IPS-15b (cell line): Measurements from ENCODE around the gene MEN1.

Source experiments
- H3K27me3 ChIP-seq: one replicate; pipeline ENCODE4 v1.6.1; 2013; ENCODE audit warnings: low read length; ENCODE audit not compliant: control insufficient read depth, insufficient read depth
- H3K36me3 ChIP-seq: one replicate; pipeline ENCODE4 v1.6.1; 2013; ENCODE audit warnings: low read length; ENCODE audit not compliant: control insufficient read depth, insufficient read depth
- H3K4me1 ChIP-seq: one replicate; pipeline ENCODE4 v1.6.1; 2013; ENCODE audit warnings: mild to moderate bottlenecking, low read length; ENCODE audit not compliant: control insufficient read depth, insufficient read depth
- H3K4me3 ChIP-seq: one replicate; pipeline ENCODE4 v1.5.1; 2013; ENCODE audit warnings: low read depth, low read length
- H3K9ac ChIP-seq: one replicate; pipeline ENCODE4 v1.6.1; 2013; ENCODE audit warnings: low read depth, mild to moderate bottlenecking, low read length
- H3K9me3 ChIP-seq: one replicate; pipeline ENCODE4 v1.6.1; 2013; ENCODE audit warnings: mild to moderate bottlenecking, low read length; ENCODE audit not compliant: control insufficient read depth, insufficient read depth

MEN1 gene

GRCh38 chr11:64810271-64810890 is at the start of gene MEN1:
TSS of gene MEN1 (minus strand) at chr11:64810551. CDS start at chr11:64810109, 442 bp downstream.
- peak within 1 kb of the TSS; percentile 70 for H3K4me3 ChIP-seq
- H3K4me1 ChIP-seq: peaks cover 3% of the 10 kb centered on the region
- H3K9me3 ChIP-seq: no peaks in the 10 kb centered on the region
- H3K9ac ChIP-seq: peak within 1 kb of the TSS; percentile 47
- H3K36me3 ChIP-seq: peaks cover 21% of the 10 kb centered on the region
- H3K27me3 ChIP-seq: no peaks in the 10 kb centered on the region

- no peaks in the 10 kb centered on the region for H3K9me3 ChIP-seq
- H3K4me1 ChIP-seq: no peaks in the 10 kb centered on the region
- H3K36me3 ChIP-seq: peaks cover 5% of the 10 kb centered on the region
- H3K4me3 ChIP-seq: no peak overlapping the region
- H3K27me3 ChIP-seq: no peaks in the 10 kb centered on the region
- no peak overlapping the region for H3K9ac ChIP-seq
These were observed 49.4 kb upstream of the MEN1 start for GRCh38 chr11:64859542-64860414.

- Histone ChIP-seq H3K9me3 (no peaks in the 10 kb centered on the region), H3K4me1 (no peaks in the 10 kb centered on the region), H3K36me3 (peaks cover 14% of the 10 kb centered on the region), H3K4me3 (no peak overlapping the region), H3K9ac (no peak overlapping the region), H3K27me3 (no peaks in the 10 kb centered on the region)
These were observed 48.3 kb upstream of the MEN1 start for GRCh38 chr11:64858467-64859263.

GRCh38 chr11:64857485-64857884 is 47.1 kb upstream of the MEN1 start:
- H3K4me1 ChIP-seq: no peaks in the 10 kb centered on the region
- H3K9ac ChIP-seq: no peak overlapping the region
- peaks cover 14% of the 10 kb centered on the region for H3K36me3 ChIP-seq
- no peaks in the 10 kb centered on the region for H3K9me3 ChIP-seq
- no peaks in the 10 kb centered on the region for H3K27me3 ChIP-seq
- H3K4me3 ChIP-seq: no peak overlapping the region

GRCh38 chr11:64856382-64857227 is 46.3 kb upstream of the MEN1 start:
- no peak overlapping the region for H3K4me3 ChIP-seq
- H3K9me3 ChIP-seq: no peaks in the 10 kb centered on the region
- no peaks in the 10 kb centered on the region for H3K27me3 ChIP-seq
- peaks cover 1% of the 10 kb centered on the region for H3K4me1 ChIP-seq
- peaks cover 14% of the 10 kb centered on the region for H3K36me3 ChIP-seq
- H3K9ac ChIP-seq: peak overlapping the region; percentile 12

- Histone ChIP-seq H3K36me3 (peaks cover 14% of the 10 kb centered on the region), H3K9ac (no peak overlapping the region), H3K9me3 (no peaks in the 10 kb centered on the region), H3K27me3 (no peaks in the 10 kb centered on the region), H3K4me1 (peaks cover 4% of the 10 kb centered on the region), H3K4me3 (no peak overlapping the region)
These were observed 45.4 kb upstream of the MEN1 start for GRCh38 chr11:64855596-64856304.

- peaks cover 14% of the 10 kb centered on the region for H3K36me3 ChIP-seq
- no peak overlapping the region for H3K9ac ChIP-seq
- no peaks in the 10 kb centered on the region for H3K9me3 ChIP-seq
These were observed 44.5 kb upstream of the MEN1 start for GRCh38 chr11:64854534-64855502.

GRCh38 chr11:64854157-64854533 is 43.8 kb upstream of the MEN1 start:
- Histone ChIP-seq H3K36me3 (peaks cover 14% of the 10 kb centered on the region), H3K9ac (no peak overlapping the region), H3K27me3 (no peaks in the 10 kb centered on the region), H3K4me3 (no peak overlapping the region), H3K4me1 (peaks cover 4% of the 10 kb centered on the region), H3K9me3 (no peaks in the 10 kb centered on the region)

More at GRCh38 chr11:64854534-64855502, 44.5 kb upstream of the MEN1 start:
- no peaks in the 10 kb centered on the region for H3K27me3 ChIP-seq
- H3K4me3 ChIP-seq: no peak overlapping the region
- peaks cover 4% of the 10 kb centered on the region for H3K4me1 ChIP-seq

- no peak overlapping the region for H3K4me3 ChIP-seq
- peaks cover 14% of the 10 kb centered on the region for H3K36me3 ChIP-seq
- H3K27me3 ChIP-seq: no peaks in the 10 kb centered on the region
- no peaks in the 10 kb centered on the region for H3K9me3 ChIP-seq
- no peak overlapping the region for H3K9ac ChIP-seq
- H3K4me1 ChIP-seq: peaks cover 4% of the 10 kb centered on the region
These were observed 43.4 kb upstream of the MEN1 start for GRCh38 chr11:64853709-64854108.
